ENCODE measurements around the gene PPP3R2.
A peak's percentile ranks its signal among the peaks of the same experiment; 100 is the strongest.
"Not testable (repeated sequence)": the region's sequence is repeated elsewhere in the genome, so short reads cannot be mapped to it uniquely, and the experiment has no call there.

Gene PPP3R2

GRCh38 chr9:101564252-101564651 lies 30.5 kb downstream of the PPP3R2 start:
- H3K4me3 ChIP-seq = no peak overlapping the region
- H3K4me2 ChIP-seq = 0 out of 22 replicates have a peak overlapping the region, but pooled peaks of 1 of the 11 experiments have one; percentile 1
- no peak overlapping the region for H3K9ac ChIP-seq
- no peak overlapping the region for H3K27ac ChIP-seq
- H3K9me3 ChIP-seq (replicated peaks in 1 of 11) = peaks cover 0 to 9% (median 2%) of the 10 kb centered on the region in 11 experiments; a peak in 9 of 22 replicates
- H3K27me3 ChIP-seq = no peaks in the 10 kb centered on the region
- peaks cover 0 to 7% (median 0%) of the 10 kb centered on the region in 10 experiments; a peak in 4 of 20 replicates for H3K4me1 ChIP-seq
- TF ChIP-seq Cebpa-rat (IDR thresholded peaks at IDR 0.05) = no peak
- H3K36me3 ChIP-seq = peaks cover 90 to 100% (median 98%) of the 10 kb centered on the region in 11 experiments
- H4K20me1 ChIP-seq = peaks cover 0 to 5% (median 0%) of the 10 kb centered on the region in 11 experiments; a peak in 3 of 22 replicates

DNA sequence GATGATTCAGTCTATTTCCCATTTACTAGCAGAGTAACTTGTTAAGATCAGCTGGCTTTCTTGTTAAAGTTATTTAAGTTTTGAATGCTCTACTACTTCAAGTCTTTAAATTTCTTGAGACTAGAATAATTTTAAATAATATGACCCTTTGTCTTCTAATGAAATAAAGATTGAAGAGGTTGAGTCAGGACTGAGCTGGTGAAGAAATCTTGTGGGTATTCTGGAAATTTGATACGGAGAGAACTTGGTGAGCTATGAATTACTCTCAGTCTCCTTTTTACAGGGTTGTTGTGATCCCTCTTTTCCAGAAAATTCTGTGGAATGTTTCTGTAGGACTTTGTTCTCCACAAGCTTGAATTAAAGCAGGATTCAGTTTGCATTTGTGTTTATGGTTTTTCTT lies 31.8 kb downstream of the PPP3R2 start:
- H3K36me3 ChIP-seq = peaks cover 90 to 100% (median 99%) of the 10 kb centered on the region in 11 experiments
- H3K4me1 ChIP-seq = peaks cover 0 to 7% (median 0%) of the 10 kb centered on the region in 10 experiments; a peak in 4 of 20 replicates
- peaks cover 0 to 5% (median 0%) of the 10 kb centered on the region in 11 experiments; a peak in 3 of 22 replicates for H4K20me1 ChIP-seq
- no peak overlapping the region for H3K27ac ChIP-seq
- H3K4me2 ChIP-seq = no peak overlapping the region
- no peak for TF ChIP-seq Cebpa-rat (IDR thresholded peaks at IDR 0.05)
- H3K9ac ChIP-seq = no peak overlapping the region
- peaks cover 9 to 21% (median 14%) of the 10 kb centered on the region in 11 experiments; a peak in 21 of 22 replicates for H3K9me3 ChIP-seq (replicated peaks in 1 of 11)
- H3K4me3 ChIP-seq = no peak overlapping the region
- no peaks in the 10 kb centered on the region for H3K27me3 ChIP-seq

GRCh38 chr9:101561740-101562139 lies 33.0 kb downstream of the PPP3R2 start:
- H4K20me1 ChIP-seq = peaks cover 0 to 5% (median 0%) of the 10 kb centered on the region in 11 experiments; a peak in 3 of 22 replicates
- peaks cover 95 to 100% (median 100%) of the 10 kb centered on the region in 11 experiments for H3K36me3 ChIP-seq
- no peak overlapping the region for H3K27ac ChIP-seq
- no peak for TF ChIP-seq Cebpa-rat (IDR thresholded peaks at IDR 0.05)
- no peaks in the 10 kb centered on the region for H3K27me3 ChIP-seq
- H3K4me1 ChIP-seq = peaks cover 0 to 7% (median 0%) of the 10 kb centered on the region in 10 experiments; a peak in 4 of 20 replicates
- no peak overlapping the region for H3K4me2 ChIP-seq
- H3K9ac ChIP-seq = no peak overlapping the region
- H3K9me3 ChIP-seq (replicated peaks in 1 of 11) = peaks cover 10 to 23% (median 18%) of the 10 kb centered on the region in 11 experiments; a peak in 21 of 22 replicates
- no peak overlapping the region for H3K4me3 ChIP-seq

- H3K4me2 ChIP-seq, H3K9ac ChIP-seq: not testable (repeated sequence)
- H3K36me3 ChIP-seq = peaks cover 95 to 100% (median 98%) of the 10 kb centered on the region in 11 experiments
These were observed 45.2 kb downstream of the PPP3R2 start for GRCh38 chr9:101549472-101550098.

DNA sequence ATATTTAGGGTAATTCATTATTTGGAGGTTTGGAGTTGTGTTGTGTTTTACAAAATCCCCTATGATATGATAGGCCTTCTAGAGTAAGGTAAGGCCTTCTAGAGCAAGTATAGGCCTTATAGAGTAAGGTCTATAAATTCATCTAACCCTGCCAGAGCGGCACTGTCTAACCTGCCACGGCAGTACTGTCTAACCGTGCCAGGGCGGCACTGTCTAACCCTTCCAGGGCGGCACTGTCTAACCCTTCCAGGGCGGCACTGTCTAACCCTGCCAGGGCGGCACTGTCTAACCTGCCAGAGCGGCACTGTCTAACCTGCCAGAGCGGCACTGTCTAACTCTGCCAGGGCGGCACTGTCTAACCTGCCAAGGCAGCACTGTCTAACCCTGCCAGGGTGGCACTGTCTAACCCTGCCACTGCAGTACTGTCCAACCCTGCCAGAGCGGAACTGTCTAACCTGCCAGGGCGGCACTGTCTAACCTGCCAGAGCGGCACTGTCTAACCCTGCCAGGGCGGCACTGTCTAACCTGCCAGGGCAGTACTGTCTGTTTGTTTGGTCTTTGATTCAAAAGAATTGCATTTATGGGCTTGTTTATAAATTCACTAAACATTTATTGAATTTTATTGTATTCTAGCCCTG lies 51.6 kb downstream of the PPP3R2 start:
- peaks cover 90 to 100% (median 97%) of the 10 kb centered on the region in 11 experiments for H3K36me3 ChIP-seq
- H3K4me2 ChIP-seq = no peak overlapping the region
- H3K4me1 ChIP-seq = peaks cover 0 to 7% (median 0%) of the 10 kb centered on the region in 10 experiments; a peak in 2 of 20 replicates
- no peaks in the 10 kb centered on the region for H3K9me3 ChIP-seq (replicated peaks in 1 of 11)
- no peak overlapping the region for H3K9ac ChIP-seq
- H4K20me1 ChIP-seq = peaks cover 15 to 38% (median 25%) of the 10 kb centered on the region in 11 experiments; a peak in 19 of 22 replicates
- H3K27ac ChIP-seq = no peak overlapping the region
- TF ChIP-seq Cebpa-rat (IDR thresholded peaks at IDR 0.05) = no peak
- H3K4me3 ChIP-seq = no peak overlapping the region
- H3K27me3 ChIP-seq = no peaks in the 10 kb centered on the region

More at GRCh38 chr9:101549472-101550098, 45.2 kb downstream of the PPP3R2 start:
- H3K27me3 ChIP-seq; H3K27ac ChIP-seq; H3K4me1 ChIP-seq; H4K20me1 ChIP-seq; H3K4me3 ChIP-seq; H3K9me3 ChIP-seq (replicated peaks in 1 of 11): not testable (repeated sequence)
